Loucy (cell line): ENCODE data around the gene KIAA1328.

Experiments used
- H2AFZ ChIP-seq: fragments of 200-600 bp; sonication (generic); 2 replicates; pipeline ENCODE4 v1.6.0; 2016; ENCODE audit warnings: antibody characterized with exemption, mild to moderate bottlenecking, low read length, moderate library complexity
- H3F3A ChIP-seq: fragments of 200-600 bp; 2 replicates; pipeline ENCODE4 v1.6.0; 2016; ENCODE audit warnings: antibody characterized with exemption, low read depth, mild to moderate bottlenecking
- H3K27me3 ChIP-seq: fragments of 200-600 bp; sonication (generic); 2 replicates; pipeline ENCODE4 v1.6.1; 2014; ENCODE audit warnings: low read length, mild to moderate bottlenecking; ENCODE audit not compliant: insufficient read depth, poor library complexity, severe bottlenecking
- H3K36me3 ChIP-seq: fragments of 200-600 bp; sonication (generic); 2 replicates; pipeline ENCODE4 v1.6.1; 2016; ENCODE audit warnings: low read length; ENCODE audit not compliant: insufficient read depth
- H3K4me1 ChIP-seq: fragments of 200-600 bp; sonication (generic); 2 replicates; pipeline ENCODE4 v1.5.1; 2014; ENCODE audit warnings: low read length, mild to moderate bottlenecking; ENCODE audit not compliant: insufficient read depth, poor library complexity, severe bottlenecking
- H3K4me2 ChIP-seq: fragments of 200-600 bp; sonication (generic); 2 replicates; pipeline ENCODE4 v1.6.0; 2014; ENCODE audit warnings: antibody characterized with exemption, low read length, low read depth, mild to moderate bottlenecking; ENCODE audit not compliant: poor library complexity, severe bottlenecking
- H3K4me3 ChIP-seq: fragments of 200-600 bp; sonication (generic); 2 replicates; pipeline ENCODE4 v1.5.1; 2014; ENCODE audit warnings: low read length, mild to moderate bottlenecking, mixed read lengths; ENCODE audit not compliant: poor library complexity, severe bottlenecking
- H3K79me2 ChIP-seq: fragments of 200-600 bp; sonication (generic); 2 replicates; pipeline ENCODE4 v1.6.1; 2014; ENCODE audit warnings: low read length; ENCODE audit not compliant: insufficient read depth
- H3K9ac ChIP-seq: fragments of 200-600 bp; sonication (generic); 2 replicates; pipeline ENCODE4 v1.6.0; 2014; ENCODE audit warnings: mild to moderate bottlenecking, low read depth, low read length, moderate library complexity; ENCODE audit not compliant: poor library complexity, severe bottlenecking
- H3K9me2 ChIP-seq: fragments of 200-600 bp; sonication (generic); replicated peaks from 2 replicates; pipeline ENCODE4 v1.6.1; 2016; ENCODE audit warnings: low read depth, low read length, mixed read lengths
- H3K9me3 ChIP-seq: fragments of 200-600 bp; sonication (generic); 2 replicates; pipeline ENCODE4 v1.6.1; 2014; ENCODE audit warnings: mild to moderate bottlenecking, antibody characterized with exemption, low read length, low read depth; ENCODE audit not compliant: insufficient read depth
- H4K20me1 ChIP-seq: fragments of 200-600 bp; sonication (generic); 2 replicates; pipeline ENCODE4 v1.6.0; 2014; ENCODE audit warnings: antibody characterized with exemption, low read length, mild to moderate bottlenecking; ENCODE audit not compliant: insufficient read depth, poor library complexity, severe bottlenecking
- EZH2phosphoT487 ChIP-seq: fragments of 200-600 bp; IDR thresholded peaks from 2 replicates; pipeline ENCODE4 v1.6.1; 2018; ENCODE audit warnings: antibody characterized with exemption, mild to moderate bottlenecking, moderate library complexity, borderline replicate concordance
- TF ChIP-seq, protein P1 (sequence below): fragments of 200-600 bp; sonication (generic); conservative IDR thresholded peaks from 2 replicates; pipeline ENCODE4 v1.5.1; 2014; ENCODE audit warnings: mild to moderate bottlenecking, antibody characterized with exemption, low read length

KIAA1328 gene

DNA sequence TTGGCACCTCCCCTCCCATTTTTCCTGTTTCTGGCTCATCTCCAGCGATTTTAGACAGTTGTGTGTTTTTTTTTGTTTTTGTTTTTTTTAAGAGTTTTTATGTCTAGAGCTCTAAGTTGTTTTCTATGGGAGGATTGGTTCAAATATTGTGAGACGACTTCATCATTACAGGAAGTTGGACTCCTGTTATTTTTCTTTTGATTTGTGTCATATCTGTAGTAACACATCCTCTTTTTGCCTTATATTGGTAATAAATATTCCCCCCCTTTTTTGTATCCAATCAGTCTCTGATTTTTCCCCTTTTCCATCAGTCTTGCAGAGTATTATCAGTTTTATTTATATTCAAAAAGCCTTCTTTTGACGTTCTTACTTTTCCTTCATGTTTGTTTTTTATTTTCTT lies 89.0 kb downstream of the KIAA1328 start:
- Histone ChIP-seq H3K9me2 (no peaks in the 10 kb centered on the region), H3F3A (no peaks in the 10 kb centered on the region), H2AFZ (no peak overlapping the region), H3K9ac (no peak overlapping the region), H3K4me2 (no peak overlapping the region), H3K9me3 (0 out of 2 replicates have a peak, but pooled peaks cover 3% of the 10 kb centered on the region), H3K27me3 (no peaks in the 10 kb centered on the region), H3K4me3 (no peak overlapping the region), H3K36me3 (no peaks in the 10 kb centered on the region), H3K4me1 (peaks cover 13% of the 10 kb centered on the region), H3K79me2 (no peaks in the 10 kb centered on the region), H4K20me1 (no peaks in the 10 kb centered on the region)
- TF ChIP-seq, protein P1, sequence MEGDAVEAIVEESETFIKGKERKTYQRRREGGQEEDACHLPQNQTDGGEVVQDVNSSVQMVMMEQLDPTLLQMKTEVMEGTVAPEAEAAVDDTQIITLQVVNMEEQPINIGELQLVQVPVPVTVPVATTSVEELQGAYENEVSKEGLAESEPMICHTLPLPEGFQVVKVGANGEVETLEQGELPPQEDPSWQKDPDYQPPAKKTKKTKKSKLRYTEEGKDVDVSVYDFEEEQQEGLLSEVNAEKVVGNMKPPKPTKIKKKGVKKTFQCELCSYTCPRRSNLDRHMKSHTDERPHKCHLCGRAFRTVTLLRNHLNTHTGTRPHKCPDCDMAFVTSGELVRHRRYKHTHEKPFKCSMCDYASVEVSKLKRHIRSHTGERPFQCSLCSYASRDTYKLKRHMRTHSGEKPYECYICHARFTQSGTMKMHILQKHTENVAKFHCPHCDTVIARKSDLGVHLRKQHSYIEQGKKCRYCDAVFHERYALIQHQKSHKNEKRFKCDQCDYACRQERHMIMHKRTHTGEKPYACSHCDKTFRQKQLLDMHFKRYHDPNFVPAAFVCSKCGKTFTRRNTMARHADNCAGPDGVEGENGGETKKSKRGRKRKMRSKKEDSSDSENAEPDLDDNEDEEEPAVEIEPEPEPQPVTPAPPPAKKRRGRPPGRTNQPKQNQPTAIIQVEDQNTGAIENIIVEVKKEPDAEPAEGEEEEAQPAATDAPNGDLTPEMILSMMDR, result no peak
- TF ChIP-seq EZH2phosphoT487, result no peak

DNA sequence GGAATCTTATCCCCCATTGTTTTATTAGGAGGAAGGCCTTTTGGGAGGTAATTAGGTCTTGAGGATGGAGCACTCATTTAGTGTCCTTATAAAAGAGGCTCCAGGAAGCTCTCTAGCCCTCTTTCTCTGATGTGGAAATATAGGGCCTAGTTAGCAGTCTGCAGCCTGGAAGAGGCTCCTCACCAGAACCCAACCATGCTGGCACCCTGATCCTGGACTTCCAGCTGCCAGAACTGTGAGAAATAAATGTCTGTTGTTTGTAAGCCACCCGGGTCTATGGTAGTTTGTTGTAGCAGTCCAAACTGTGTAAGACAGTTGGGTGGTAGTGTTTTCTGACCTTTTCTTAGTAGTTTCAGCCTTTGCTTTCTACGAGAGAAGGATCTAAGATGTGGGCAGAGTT lies 100.7 kb downstream of the KIAA1328 start:
- Histone ChIP-seq H4K20me1 (no peaks in the 10 kb centered on the region), H3K4me1 (no peaks in the 10 kb centered on the region), H3K79me2 (no peaks in the 10 kb centered on the region), H3K4me2 (no peak overlapping the region), H3K4me3 (no peak overlapping the region), H3K36me3 (no peaks in the 10 kb centered on the region), H2AFZ (no peak overlapping the region), H3K9ac (no peak overlapping the region), H3F3A (no peaks in the 10 kb centered on the region), H3K9me2 (no peaks in the 10 kb centered on the region), H3K9me3 (no peaks in the 10 kb centered on the region), H3K27me3 (no peaks in the 10 kb centered on the region)
- TF ChIP-seq, protein P1, result no peak
- TF ChIP-seq EZH2phosphoT487, result no peak

DNA sequence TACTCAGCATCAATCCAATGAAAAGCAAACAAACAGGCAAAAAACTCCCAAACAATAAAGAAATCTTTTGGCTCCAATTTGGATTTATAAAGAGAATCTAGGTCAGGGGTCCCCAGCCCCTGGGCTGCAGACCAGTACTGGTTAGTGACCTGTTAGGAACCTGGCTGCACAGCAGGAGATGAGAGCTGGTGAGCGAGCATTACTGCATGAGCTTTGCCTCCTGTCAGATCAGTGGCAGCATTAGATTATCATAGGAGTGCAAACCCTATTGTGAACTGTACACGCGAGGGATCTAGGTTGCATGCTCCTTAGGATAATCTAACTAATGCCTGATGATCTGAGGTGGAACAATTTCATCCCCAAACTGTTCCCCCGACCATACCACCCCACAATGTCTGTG lies 102.2 kb downstream of the KIAA1328 start:
- no peaks in the 10 kb centered on the region for H3K9me3 ChIP-seq
- H4K20me1 ChIP-seq, result no peaks in the 10 kb centered on the region
- TF ChIP-seq, protein P1, result no peak
- no peak for TF ChIP-seq EZH2phosphoT487
- H3K9ac ChIP-seq, result no peak overlapping the region
- no peaks in the 10 kb centered on the region for H3K79me2 ChIP-seq
- H3K4me3 ChIP-seq, result no peak overlapping the region
- no peaks in the 10 kb centered on the region for H3F3A ChIP-seq
- H3K9me2 ChIP-seq, result no peaks in the 10 kb centered on the region
- no peak overlapping the region for H2AFZ ChIP-seq
- no peaks in the 10 kb centered on the region for H3K27me3 ChIP-seq
- no peaks in the 10 kb centered on the region for H3K4me1 ChIP-seq
- H3K4me2 ChIP-seq, result no peak overlapping the region
- H3K36me3 ChIP-seq, result no peaks in the 10 kb centered on the region
